GM20431 (cell line): Measurements from ENCODE around the gene TCERG1.

ENCODE experiments used
- in situ Hi-C: fragments of 300-500 bp; cut with MseI, MboI; formaldehyde crosslinking; loops from one replicate; pipeline ENCODE4 v1.15.0; 2020; ENCODE audit warnings: low sequenced_read_pairs; ENCODE audit not compliant: unreplicated experiment

The TCERG1 gene

GRCh38 chr5:146448783-146449519, 1.8 kb downstream of the TCERG1 start:
- in situ Hi-C loops: loop anchor here (25.0 kb wide), 1 partner anchor 162 kb away; no protein-coding TSS in a partner anchor

DNA sequence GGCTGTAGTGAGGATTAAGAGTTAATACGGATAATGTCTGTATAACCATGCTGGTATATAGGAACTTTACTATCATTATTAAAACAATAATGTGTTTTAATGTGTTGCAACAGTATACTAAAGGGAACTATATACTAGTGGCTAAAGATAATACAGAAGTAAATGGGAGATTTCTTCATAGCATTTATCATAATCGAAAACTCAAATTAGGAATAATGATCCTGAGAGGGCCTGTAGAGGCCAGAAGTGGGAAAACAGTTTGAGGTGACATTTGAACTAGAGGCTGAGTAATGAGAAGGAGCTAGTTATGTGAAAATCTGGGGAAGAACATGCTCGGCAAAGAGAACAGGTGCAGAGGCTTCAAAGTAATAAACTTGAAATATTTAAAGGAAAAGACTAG, 2.9 kb downstream of the TCERG1 start:
- in situ Hi-C loops: no loop called here

DNA sequence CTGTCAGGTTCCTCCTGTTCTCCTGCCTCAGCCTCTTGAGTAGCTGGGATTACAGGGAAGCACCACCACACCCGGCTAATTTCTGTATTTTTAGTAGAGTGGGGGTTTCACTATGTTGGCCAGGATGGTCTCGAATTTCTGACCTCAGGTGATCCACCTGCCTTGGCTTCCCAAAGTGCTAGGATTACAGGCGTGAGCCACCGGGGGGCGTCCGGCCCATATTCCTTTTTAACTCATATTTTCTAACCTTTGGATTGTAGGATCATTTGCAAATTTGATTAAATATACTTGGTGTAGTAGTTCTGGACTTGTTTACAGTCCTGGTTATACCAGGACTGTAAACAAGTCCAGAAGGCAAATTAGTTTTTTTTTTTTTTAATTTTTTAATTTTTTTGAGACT, 4.3 kb downstream of the TCERG1 start:
- in situ Hi-C loops: no loop called here

- in situ Hi-C loops: no loop called here
Measured at GRCh38 chr5:146457431-146457830, 10.3 kb downstream of the TCERG1 start.

DNA sequence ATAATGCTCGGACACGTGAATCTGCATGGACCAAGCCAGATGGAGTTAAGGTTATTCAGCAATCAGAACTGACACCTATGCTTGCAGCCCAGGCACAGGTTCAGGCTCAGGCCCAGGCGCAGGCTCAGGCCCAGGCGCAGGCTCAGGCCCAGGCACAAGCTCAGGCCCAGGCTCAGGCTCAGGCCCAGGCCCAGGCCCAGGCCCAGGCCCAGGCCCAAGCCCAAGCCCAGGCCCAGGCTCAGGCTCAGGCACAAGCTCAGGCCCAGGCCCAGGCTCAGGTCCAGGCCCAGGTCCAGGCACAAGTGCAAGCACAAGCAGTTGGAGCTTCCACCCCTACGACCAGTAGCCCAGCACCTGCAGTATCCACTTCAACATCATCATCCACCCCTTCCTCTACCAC, 11.8 kb downstream of the TCERG1 start:
- in situ Hi-C loops: no loop called here

GRCh38 chr5:146461319-146461718, 14.2 kb downstream of the TCERG1 start:
- in situ Hi-C loops: no loop called here

DNA sequence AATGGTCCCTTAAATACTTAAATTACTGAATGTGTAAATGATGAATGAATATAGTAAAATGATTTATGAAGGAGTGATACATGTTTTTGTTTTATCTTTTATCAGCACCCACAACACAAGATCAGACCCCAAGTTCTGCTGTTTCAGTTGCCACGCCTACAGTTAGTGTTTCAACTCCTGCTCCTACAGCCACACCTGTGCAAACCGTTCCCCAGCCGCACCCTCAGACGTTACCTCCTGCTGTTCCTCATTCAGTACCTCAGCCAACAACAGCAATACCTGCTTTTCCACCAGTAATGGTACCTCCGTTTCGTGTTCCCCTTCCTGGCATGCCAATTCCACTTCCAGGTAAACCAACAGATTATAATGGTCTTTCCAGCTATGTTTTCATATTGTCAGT, 16.3 kb downstream of the TCERG1 start:
- in situ Hi-C loops: no loop called here

DNA sequence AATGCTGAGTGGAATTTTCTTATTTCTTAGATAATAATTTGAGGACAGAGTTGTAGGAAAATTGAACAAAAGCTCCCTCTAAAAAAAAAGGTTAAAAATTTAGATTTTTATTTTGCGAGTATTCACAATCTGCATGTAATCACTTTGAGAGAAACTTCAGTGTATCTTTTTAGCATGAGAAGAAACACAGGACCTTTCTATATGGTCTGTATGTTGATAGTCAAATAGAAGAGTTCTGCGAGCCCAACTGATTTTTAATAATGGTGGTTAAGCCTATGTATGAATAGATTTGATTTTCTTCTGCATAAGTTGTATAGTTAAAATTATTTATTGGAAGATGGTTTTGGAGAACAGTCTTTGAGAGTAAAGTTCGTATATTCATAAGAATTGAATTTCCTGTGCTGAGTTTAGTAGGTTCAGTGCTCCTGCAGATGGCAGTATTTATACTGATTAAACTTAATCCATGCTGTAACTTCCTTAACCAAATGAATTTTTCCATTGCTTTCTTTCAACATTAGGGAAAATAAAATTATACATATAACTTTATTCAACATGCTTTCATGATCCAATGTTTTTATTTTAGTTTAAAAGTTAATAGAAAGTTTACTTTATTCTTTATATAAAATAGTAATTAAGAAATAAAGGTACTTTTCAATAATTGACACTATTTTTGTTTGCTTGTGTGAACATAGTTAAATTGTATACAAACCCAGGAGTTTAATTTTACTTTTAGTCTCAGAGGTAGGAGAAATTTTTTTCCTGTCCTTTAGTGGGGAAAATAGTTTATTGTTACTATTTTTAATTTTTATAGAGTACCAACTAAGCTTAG, 19.6 kb downstream of the TCERG1 start:
- in situ Hi-C loops: no loop called here

DNA sequence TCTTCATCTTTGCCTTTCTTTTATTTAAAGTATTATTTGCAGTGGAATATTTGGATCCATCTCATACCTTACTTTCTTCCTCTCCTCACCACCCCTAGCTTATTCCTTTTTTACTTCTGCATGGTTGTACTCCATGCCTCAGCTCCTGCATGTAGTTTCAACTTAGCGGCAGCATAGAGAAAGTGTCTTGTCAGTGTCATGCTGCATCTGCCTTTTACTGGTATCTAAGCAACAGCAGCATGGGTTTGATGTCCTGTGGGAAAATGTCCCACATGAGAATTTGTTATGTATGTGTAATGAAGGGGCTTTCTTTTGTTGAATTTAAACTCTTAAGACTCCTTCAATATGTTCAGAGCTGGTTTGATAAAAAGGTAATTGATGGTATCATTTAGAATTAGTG, 20.6 kb downstream of the TCERG1 start:
- in situ Hi-C loops: no loop called here

DNA sequence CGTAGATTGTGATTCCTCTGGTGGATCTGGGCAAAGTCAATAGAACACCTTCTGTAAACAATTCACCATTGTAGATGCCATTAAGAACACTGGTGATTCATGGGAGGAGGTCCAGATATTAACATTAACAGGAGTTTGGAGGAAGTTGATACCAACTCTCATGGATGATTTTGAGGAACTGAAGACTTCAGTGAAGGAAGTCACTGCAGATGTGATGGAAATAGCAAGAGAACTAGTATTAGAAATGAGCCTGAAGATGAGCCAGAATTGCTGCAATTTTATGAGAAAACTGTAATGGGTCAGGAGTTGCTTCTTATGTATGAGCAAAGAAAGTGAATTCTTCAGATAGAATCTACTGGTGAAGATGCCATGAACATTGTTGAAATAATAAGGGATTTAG, 26.9 kb downstream of the TCERG1 start:
- in situ Hi-C loops: no loop called here

GRCh38 chr5:146475190-146475780, 28.2 kb downstream of the TCERG1 start:
- in situ Hi-C loops: no loop called here

- in situ Hi-C loops: no loop called here
Measured at GRCh38 chr5:146475906-146476305, 28.8 kb downstream of the TCERG1 start.

GRCh38 chr5:146482775-146483174, 35.6 kb downstream of the TCERG1 start:
- in situ Hi-C loops: no loop called here

- in situ Hi-C loops: no loop called here
Measured at GRCh38 chr5:146484714-146485391, 37.7 kb downstream of the TCERG1 start.

- in situ Hi-C loops: no loop called here
Measured at GRCh38 chr5:146490089-146490843, 43.1 kb downstream of the TCERG1 start.

DNA sequence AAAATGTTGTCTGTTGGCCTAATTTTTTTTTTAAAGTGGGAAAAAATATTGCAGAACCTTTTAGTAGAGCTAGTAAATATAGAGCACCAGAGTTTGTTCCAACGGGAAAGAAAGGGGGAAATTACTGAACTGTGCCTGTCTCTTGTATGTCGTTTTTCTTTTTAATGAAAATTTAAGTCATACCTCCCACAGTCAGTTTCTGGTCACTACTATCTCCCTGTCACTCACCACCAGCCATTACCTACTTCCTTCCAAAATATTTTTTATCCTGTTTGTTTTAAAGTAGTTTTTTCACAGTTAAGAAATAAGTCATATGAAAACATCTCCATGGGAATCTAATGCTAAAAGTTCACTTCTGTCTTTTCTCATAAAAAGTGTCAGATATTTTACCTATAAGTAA, 47.5 kb downstream of the TCERG1 start:
- in situ Hi-C loops: no loop called here

GRCh38 chr5:146499680-146500079, 52.5 kb downstream of the TCERG1 start:
- in situ Hi-C loops: no loop called here

- in situ Hi-C loops: no loop called here
Measured at GRCh38 chr5:146507428-146507827, 60.3 kb downstream of the TCERG1 start.

GRCh38 chr5:146510559-146511125, 63.5 kb downstream of the TCERG1 start:
- in situ Hi-C loops: no loop called here

- in situ Hi-C loops: no loop called here
Measured at GRCh38 chr5:146513462-146513861, 66.3 kb downstream of the TCERG1 start.
